Adrenal gland (tissue), 12 donors: ENCODE measurements around the gene SYTL3. TPM values are rescaled to one million over a fixed set of nuclear protein-coding genes. Genes with fewer than 3 reads are reported as not detected.

Source experiments
- DNase-seq, 7 donors: peaks; one replicate each; pipeline ENCODE4 v3.0.0-alpha.2; 2019 to 2020
- H3K27ac ChIP-seq, 5 donors: fragments of 200-600 bp; sonication (generic) in 4 of 5; 1 replicate in 3 of 5; 2 replicates in 2 of 5; pipeline versions ENCODE4 v1.5.1 to v1.8.0; 2016 to 2020; ENCODE audit warnings: mild to moderate bottlenecking in 1 of 5
- H3K27me3 ChIP-seq: fragments of 200-600 bp; 2 replicates; pipeline ENCODE4 v1.8.0; 2021
- H3K36me3 ChIP-seq, 2 donors: fragments of 200-600 bp; replicated peaks in 1 of 2; 1 replicate in 1 of 2; 2 replicates in 1 of 2; pipeline versions ENCODE4 v1.5.1 to v1.8.0; 2018 to 2022
- H3K4me1 ChIP-seq, 2 donors: fragments of 200-600 bp; replicated peaks in 1 of 2; 1 replicate in 1 of 2; 2 replicates in 1 of 2; pipeline versions ENCODE4 v1.5.1 to v1.8.0; 2018 to 2021
- H3K4me3 ChIP-seq, 4 donors: fragments of 200-600 bp; sonication (generic) in 3 of 4; one replicate each; pipeline ENCODE4 v1.5.1; 2016 to 2018
- H3K9me3 ChIP-seq, 3 donors: fragments of 200-600 bp; sonication (generic) in 1 of 3; replicated peaks in 1 of 3; 1 replicate in 2 of 3; 2 replicates in 1 of 3; pipeline versions ENCODE4 v1.5.1 to v1.8.0; 2016 to 2021
- POLR2A ChIP-seq, 2 donors: fragments of 450-650 bp; IDR thresholded peaks; one replicate each; pipeline ENCODE4 v1.6.1; 2017; ENCODE audit warnings: antibody characterized with exemption in 2 of 2, mild to moderate bottlenecking in 2 of 2, moderate library complexity in 1 of 2
- WGBS, 4 donors: extraction: QIAGEN DNeasy Blood & Tissue Kit in 2 of 4; methylation state at CpG; one replicate each; pipeline versions ENCODE4 v1.1.5 to v1.1.7; 2013 to 2017; 5-methylcytosine and 5-hydroxymethylcytosine counted together
- intact Hi-C, 2 donors: fragments of 100-400 bp; cut with DNase I; formaldehyde crosslinking; loops; one replicate each; pipeline versions ENCODE4 v1.14.1 to v1.15.0; 2022 to 2023
- polyA plus RNA-seq, 3 donors: library from polyadenylated mRNA; stranded (reverse); fragments of 200-250 nt in 2 of 3; fragments of 350-450 nt in 1 of 3; fragmentation: Illumina TruSeq in 1 of 3; extraction: RNeasy Lipid Tissue Mini Kit (QIAGEN cat#74804) in 1 of 3; gene quantifications; one replicate each; pipeline ENCODE4 v1.2.3, GENCODE V29; 2013 to 2014
- total RNA-seq, 9 donors: library from RNA; depleted of rRNA in 4 of 9; stranded (reverse); fragments of >200 nt in 4 of 9; fragments of 120-200 nt in 1 of 9; fragmentation: NEBNext Ultra II Directional in 1 of 9; extraction: Animal tissue kit (Norgen Biotek cat#: 25700) in 1 of 9; gene quantifications; one replicate each; pipeline versions ENCODE4 v1.1.0 to v1.2.4, GENCODE V29; 2013 to 2023
- TF ChIP-seq, protein P1 (sequence below), 6 experiments: fragments of 450-650 bp in 4 of 6; fragments of 200-600 bp in 2 of 6; sonication (generic) in 1 of 6; IDR thresholded peaks; 1 replicate in 5 of 6; 2 replicates in 1 of 6; pipeline versions ENCODE4 v1.5.1 to v1.8.0; 2016 to 2021; ENCODE audit warnings: antibody characterized with exemption in 6 of 6, mild to moderate bottlenecking in 2 of 6, moderate library complexity in 1 of 6
- donor health status: healthy with polysubstance abuse.
- donor health status: Bipolar disorder and iron deficiency.
- donor health status: DM: yes; HTN: yes; CAD: no.
- donor health status: DM: no; HTN: no; CAD: no.
- donor health status: DM: no; HTN: no; CAD: no.
- donor health status: DM: yes; HTN: yes; CAD: no.

SYTL3 gene
- total and polyA plus RNA-seq, 12 donors = 0.94 to 3.9 (median 2.1) TPM

GRCh38 chr6:158737082-158737709 lies 87.3 kb downstream of the SYTL3 start:
- Histone ChIP-seq H3K4me1 (peaks cover 5 to 14% of the 10 kb centered on the region in 2 donors), H3K9me3 (no peaks in the 10 kb centered on the region), H3K27ac (peak overlapping the region; percentile 37 to 93 (median 76)), H3K4me3 (no peak overlapping the region), H3K36me3 (no peaks in the 10 kb centered on the region), H3K27me3 (no peaks in the 10 kb centered on the region)
- intact Hi-C loops = no loop called here
- TF ChIP-seq, protein P1, sequence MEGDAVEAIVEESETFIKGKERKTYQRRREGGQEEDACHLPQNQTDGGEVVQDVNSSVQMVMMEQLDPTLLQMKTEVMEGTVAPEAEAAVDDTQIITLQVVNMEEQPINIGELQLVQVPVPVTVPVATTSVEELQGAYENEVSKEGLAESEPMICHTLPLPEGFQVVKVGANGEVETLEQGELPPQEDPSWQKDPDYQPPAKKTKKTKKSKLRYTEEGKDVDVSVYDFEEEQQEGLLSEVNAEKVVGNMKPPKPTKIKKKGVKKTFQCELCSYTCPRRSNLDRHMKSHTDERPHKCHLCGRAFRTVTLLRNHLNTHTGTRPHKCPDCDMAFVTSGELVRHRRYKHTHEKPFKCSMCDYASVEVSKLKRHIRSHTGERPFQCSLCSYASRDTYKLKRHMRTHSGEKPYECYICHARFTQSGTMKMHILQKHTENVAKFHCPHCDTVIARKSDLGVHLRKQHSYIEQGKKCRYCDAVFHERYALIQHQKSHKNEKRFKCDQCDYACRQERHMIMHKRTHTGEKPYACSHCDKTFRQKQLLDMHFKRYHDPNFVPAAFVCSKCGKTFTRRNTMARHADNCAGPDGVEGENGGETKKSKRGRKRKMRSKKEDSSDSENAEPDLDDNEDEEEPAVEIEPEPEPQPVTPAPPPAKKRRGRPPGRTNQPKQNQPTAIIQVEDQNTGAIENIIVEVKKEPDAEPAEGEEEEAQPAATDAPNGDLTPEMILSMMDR (IDR thresholded peaks at IDR 0.05) = no peak
- TF ChIP-seq POLR2A (IDR thresholded peaks at IDR 0.05) = no peak
- 33 to 50% (median 47%) methylated on average over 3 of the region's 3 CpGs for WGBS, 4 donors
- peak in 5 of 7 donors; percentile 44 to 59 (median 48) for DNase-seq

DNA sequence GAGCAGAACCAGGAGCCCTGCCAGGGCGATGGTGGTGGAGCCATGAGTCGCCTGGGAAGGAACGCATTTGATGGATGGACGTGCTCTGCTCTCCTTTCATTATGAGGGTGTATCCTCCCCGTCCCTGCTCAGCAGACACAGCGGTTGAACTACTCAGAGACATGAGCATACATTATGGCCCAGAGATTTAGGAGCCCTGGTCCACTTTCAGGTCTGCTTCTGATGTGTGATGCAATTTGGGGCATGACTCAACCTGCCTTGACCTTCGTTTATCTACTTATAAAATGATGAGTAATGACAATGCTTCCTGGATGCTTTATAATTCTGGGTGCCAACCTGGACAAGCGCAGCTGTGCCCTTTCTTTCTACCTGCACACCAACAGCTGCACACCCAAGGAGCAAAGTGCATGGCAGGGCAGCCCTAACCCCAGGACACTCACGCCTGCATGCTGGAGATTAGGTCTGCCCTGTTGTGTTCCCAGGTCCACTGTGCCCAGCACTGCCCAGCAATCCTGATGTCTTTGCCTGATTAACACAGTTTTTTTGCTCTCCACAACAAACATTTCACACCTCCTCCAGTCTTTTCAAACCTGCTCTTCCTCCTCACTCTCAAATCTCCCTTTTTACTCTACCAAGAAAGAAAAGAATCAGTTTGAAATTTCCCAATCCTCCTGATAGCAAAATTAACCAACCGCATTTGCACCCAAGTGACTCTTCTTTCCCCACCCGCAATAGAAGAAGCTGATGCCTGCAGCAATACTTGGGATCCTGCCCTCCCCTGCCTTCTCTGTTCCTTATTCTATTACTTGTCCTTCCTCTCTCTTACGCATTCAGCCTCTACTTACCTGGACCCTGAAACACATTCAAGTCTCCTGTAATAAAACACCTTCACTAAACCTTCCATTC lies 88.1 kb downstream of the SYTL3 start:
- H3K4me3 ChIP-seq = no peak overlapping the region
- H3K27me3 ChIP-seq = no peaks in the 10 kb centered on the region
- no peaks in the 10 kb centered on the region for H3K36me3 ChIP-seq
- peak; percentile 67 to 93 (median 86) for DNase-seq
- intact Hi-C loops = no loop called here
- peak overlapping the region; percentile 37 to 93 (median 76) for H3K27ac ChIP-seq
- no peaks in the 10 kb centered on the region for H3K9me3 ChIP-seq
- 48 to 63% (median 52%) methylated on average over 12 of the region's 12 CpGs for WGBS, 4 donors
- peaks cover 5 to 14% of the 10 kb centered on the region in 2 donors for H3K4me1 ChIP-seq
- TF ChIP-seq POLR2A (IDR thresholded peaks at IDR 0.05) = peak in 1 of 2 donors; percentile 53
- TF ChIP-seq, protein P1 (IDR thresholded peaks at IDR 0.05) = no peak

- 94 to 100% (median 100%) methylated on average over 1 of the region's 1 CpG for WGBS, 4 donors
- intact Hi-C loops = no loop called here
- no peaks in the 10 kb centered on the region for H3K9me3 ChIP-seq
- no peaks in the 10 kb centered on the region for H3K27me3 ChIP-seq
- no peak overlapping the region for H3K4me3 ChIP-seq
- no peak for DNase-seq
- TF ChIP-seq, protein P1 (IDR thresholded peaks at IDR 0.05) = no peak
- TF ChIP-seq POLR2A (IDR thresholded peaks at IDR 0.05) = no peak
- H3K36me3 ChIP-seq = no peaks in the 10 kb centered on the region
- H3K27ac ChIP-seq = no peak overlapping the region
- H3K4me1 ChIP-seq = peaks cover 5 to 14% of the 10 kb centered on the region in 2 donors
Observed at GRCh38 chr6:158739673-158740072, 89.8 kb downstream of the SYTL3 start.

GRCh38 chr6:158743033-158743651 lies 93.3 kb downstream of the SYTL3 start:
- 57 to 68% (median 60%) methylated on average over 5 to 6 of the region's 6 CpGs for WGBS, 4 donors
- Histone ChIP-seq H3K4me1 (peaks cover 2 to 3% of the 10 kb centered on the region in 2 donors), H3K27me3 (no peaks in the 10 kb centered on the region), H3K4me3 (no peak overlapping the region), H3K9me3 (no peaks in the 10 kb centered on the region), H3K27ac (no peak overlapping the region), H3K36me3 (no peaks in the 10 kb centered on the region)
- no peak for DNase-seq
- intact Hi-C loops = no loop called here
- no peak for TF ChIP-seq POLR2A (IDR thresholded peaks at IDR 0.05)
- TF ChIP-seq, protein P1 (IDR thresholded peaks at IDR 0.05) = no peak
